NCI-H1048 (cell line): ENCODE measurements around the gene CHIC1.
"Not testable (repeated sequence)": the region's sequence is repeated elsewhere in the genome, so short reads cannot be mapped to it uniquely, and the experiment has no call there.

Experiments
- DNase-seq: peaks from one replicate; lab custom pipeline; 2025; lab: John Stamatoyannopoulos, UW

Gene CHIC1

DNA sequence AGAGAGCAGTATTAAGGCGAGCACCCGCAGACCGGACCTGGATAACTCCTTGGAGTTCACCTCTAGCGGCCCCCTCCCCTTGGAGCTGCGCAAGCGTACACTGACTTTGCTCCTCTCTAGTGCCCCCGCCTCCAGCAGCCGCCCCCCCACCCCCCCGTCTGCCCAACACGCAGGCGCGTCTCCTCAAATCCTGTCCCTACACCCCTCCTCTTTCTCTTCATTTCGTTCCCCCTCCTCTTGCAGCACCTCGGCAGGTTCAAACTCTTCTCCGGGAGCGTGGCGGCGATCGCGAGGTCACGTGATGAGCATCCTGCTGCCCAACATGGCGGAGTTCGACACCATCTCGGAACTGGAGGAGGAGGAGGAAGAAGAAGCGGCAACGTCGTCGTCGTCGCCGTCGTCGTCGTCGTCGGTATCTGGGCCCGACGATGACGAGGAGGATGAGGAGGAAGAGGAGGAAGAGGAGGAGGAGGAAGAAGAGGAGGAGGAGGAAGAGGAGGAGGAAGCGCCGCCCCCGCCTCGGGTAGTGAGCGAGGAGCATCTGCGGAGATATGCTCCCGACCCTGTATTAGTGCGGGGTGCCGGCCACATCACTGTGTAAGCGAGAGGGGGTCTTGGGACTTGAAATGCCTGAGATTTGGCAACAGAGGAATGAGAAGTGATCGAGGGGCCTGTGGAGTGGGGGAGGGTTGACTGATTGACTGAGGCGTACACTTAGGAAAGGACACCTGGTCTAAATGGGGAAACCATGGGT lies at the start of gene CHIC1:
CHIC1 (plus strand) TSS at position 214 of the 754 bp plus-strand sequence; CDS start at position 302, 88 bp downstream.
- no peak for DNase-seq

- DNase-seq = not testable (repeated sequence)
These were observed 40.2 kb upstream of the CHIC1 start for GRCh38 chrX:73522823-73523222.

GRCh38 chrX:73524906-73525305 lies 38.1 kb upstream of the CHIC1 start:
- DNase-seq = no peak

GRCh38 chrX:73525928-73526690 lies 36.9 kb upstream of the CHIC1 start:
- no peak for DNase-seq

GRCh38 chrX:73531655-73532054 lies 31.3 kb upstream of the CHIC1 start:
- not testable (repeated sequence) for DNase-seq

GRCh38 chrX:73556159-73556558 lies 6.8 kb upstream of the CHIC1 start:
- DNase-seq = no peak

- no peak for DNase-seq
These were observed 1.2 kb upstream of the CHIC1 start for GRCh38 chrX:73561801-73562200.

DNA sequence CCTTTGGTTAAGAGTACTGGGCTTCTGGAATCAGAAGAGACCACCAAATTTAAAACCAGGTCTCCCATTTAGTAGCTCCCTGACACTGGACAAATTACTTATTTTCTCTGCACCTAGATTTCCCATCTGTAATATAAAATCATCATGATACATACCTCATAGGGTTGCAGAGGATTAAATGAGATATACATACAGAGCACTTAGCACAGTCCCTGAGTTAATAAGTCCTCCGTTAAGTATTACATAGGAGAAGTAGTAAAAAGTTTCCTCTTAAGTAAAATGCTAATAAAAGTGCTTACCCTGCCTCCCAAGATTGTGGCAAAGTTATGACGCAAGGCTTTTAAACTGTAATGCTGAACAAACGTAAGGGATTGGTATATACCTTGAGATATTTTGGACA lies 539 bp upstream of the CHIC1 start:
- DNase-seq = no peak

DNA sequence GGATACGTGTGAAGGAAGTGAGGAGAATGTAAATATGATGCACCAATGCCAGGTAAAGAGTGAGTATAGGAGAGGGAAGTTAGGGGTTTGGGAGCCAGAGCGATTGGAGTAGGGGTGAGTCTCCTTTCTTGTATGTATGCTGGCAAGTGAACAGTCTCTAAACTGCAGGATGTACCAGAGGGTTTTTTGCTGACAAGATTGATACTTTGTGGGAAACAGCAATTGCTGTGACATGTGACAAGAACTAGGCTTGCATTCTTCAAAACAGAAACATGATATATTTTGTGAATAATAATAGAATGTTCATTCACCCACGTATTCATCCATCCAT lies 706 bp downstream of the CHIC1 start:
- no peak for DNase-seq

DNA sequence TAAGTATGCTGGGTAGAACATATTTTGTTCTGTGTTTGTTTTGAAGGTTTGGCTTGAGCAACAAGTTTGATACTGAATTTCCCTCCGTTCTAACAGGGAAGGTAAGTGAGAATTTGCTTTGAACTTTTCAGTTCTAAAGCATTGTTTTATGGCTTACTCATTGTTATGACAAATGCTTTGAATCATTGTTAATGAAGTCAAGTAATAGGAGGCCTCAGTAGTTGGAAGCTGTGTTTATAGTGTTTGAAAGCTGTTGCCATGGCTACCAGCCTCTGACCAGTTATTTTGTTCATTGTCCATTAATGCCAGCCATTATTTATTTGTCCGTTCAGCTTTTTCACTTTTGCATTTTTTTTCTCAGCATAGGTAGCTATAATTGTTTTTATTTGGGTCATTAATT lies 14.4 kb downstream of the CHIC1 start:
- no peak for DNase-seq

- no peak for DNase-seq
These were observed 18.1 kb downstream of the CHIC1 start for GRCh38 chrX:73581002-73581628.

GRCh38 chrX:73597758-73598157 lies 34.8 kb downstream of the CHIC1 start:
- not testable (repeated sequence) for DNase-seq

DNA sequence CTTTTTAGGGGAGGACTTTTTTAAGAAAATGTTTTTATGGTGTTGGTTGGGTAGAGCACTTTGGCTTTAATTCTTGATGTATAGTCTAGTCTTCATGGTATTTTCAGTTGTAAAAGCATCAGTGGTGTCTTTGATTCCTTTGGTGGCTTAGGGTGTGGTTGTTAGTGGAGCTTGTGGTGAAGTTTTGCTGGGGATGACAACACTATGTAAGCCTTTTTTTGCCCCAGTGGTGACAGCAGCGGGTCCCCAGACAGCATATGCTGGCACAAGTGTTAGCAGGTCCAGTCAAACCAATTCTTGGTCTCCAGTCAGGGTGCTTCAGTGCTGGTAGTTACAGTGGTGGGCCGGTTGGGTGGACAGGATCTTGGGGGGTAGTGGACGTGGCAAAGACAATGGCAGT lies 52.0 kb downstream of the CHIC1 start:
- no peak for DNase-seq

GRCh38 chrX:73641669-73642068 lies 78.7 kb downstream of the CHIC1 start:
- DNase-seq = not testable (repeated sequence)

DNA sequence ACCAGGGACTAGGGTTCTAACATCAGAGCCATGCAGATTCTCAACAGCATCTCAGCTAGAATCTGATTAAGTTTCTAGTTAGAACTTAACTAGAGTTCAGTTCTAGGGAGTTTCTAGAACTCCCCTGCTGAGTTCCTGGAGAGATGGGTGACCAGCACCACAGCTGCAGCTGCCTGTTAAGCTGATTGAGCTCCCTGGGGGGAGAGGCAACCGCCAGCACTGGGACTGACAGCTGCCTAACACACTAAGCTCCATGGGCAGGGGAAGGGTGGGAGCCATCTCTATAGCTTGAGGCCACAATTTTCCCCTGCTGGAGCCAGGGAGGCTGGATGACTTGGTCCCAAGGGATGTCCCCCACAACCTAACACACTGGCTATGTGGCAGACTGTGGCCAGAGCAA lies 84.2 kb downstream of the CHIC1 start:
- no peak for DNase-seq

GRCh38 chrX:73647632-73648322 lies 84.8 kb downstream of the CHIC1 start:
- DNase-seq = no peak

DNA sequence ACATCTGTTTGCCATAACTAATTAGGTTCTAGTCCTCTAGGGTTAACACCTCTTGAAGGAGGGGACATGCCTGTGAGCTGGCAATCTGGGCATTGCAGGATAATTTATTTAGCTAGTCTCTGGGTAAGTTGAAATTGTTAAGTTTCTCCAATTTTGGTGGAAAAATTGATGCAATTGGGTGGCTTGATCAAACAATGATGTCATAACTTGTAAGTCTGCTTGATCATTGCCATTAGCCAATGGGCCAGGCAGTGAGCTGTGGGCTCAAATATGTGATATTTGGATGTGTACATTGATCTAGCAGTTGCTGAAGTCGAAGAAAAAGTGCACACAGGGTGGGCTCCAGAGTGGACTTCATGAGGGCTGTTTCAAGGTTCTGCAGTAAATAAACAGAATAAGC lies 98.3 kb downstream of the CHIC1 start:
- DNase-seq = not testable (repeated sequence)

DNA sequence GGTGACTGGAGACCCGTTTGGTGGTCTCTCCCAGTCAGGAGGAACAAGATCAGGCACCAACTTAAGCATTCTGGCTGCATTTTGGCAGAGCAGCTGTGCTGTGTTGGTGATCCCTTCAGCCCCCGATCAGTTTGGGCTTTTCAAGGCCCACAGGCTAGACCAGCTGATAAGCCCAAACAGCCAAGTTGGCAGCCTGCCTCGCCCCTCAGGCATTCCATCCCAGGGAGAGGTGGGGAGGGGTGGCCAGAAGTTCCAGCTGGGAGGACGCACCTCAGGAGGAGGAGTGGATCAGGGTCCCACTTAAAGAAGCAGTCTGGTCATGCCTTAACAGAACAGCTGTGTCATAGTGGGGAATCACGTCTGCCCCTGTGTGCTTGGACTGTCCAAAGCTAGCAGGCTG lies 105.8 kb downstream of the CHIC1 start:
- DNase-seq = no peak

DNA sequence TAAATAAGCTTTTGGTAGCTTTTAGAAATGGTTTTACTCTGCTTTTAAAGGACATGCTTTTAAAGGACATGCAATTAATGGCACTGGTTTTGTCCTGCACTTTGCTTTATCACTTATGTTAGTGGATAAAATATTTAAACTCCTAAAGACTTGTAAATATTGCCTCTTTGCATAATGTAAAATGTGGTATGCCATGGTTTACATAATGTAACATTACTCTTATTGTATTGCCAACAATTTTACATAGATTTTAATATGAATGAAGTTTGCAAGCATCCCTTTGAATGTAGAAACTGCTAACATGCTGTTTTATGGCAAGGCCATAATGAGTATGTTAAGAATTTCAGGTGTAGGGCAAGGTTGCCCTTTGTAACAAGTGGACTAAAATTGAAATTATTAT lies 118.4 kb downstream of the CHIC1 start:
- no peak for DNase-seq

DNA sequence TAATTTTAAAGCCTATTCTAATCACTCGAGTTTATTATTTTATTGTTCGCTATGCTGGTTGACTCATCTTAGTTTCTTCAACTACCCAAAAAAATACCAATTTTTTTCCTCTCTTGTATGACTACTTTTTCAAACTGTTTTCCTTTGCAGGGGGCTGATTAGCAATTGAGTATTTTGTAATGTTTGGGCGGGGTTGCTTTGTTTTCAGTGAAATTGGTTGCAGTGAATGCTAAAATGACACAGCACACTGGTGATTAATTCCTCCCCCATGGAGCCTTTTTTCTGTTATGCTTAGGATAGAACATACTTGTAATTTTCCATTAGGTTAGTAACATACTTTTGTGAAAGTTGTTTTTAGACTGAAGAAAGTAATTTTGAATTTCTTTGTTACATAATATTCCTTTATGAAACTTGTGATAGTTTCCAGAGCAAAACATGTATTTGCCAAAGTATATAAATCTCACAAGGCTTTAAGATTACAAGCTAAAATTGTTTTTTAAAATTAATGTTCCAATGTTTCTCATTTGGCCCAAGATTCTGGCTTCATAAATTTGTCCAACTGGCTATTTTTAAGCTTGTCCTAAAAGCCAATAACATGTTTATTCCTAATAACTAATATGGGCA lies 120.4 kb downstream of the CHIC1 start:
- no peak for DNase-seq

DNA sequence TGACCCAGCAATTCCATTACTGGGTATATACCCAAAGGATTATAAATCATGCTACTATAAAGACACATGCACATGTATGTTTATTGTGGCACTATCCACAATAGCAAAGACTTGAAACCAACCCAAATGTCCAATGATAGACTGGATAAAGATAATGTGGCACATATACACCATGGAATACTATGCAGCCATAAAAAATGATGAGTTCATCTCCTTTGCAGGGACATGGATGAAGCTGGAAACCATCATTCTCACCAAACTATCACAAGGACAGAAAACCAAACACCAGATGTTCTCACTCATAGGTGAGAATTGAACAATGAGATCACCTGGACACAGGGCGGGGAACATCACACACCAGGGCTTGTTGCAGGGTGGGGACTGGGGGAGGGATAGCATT lies 144.0 kb downstream of the CHIC1 start:
- DNase-seq = not testable (repeated sequence)

DNA sequence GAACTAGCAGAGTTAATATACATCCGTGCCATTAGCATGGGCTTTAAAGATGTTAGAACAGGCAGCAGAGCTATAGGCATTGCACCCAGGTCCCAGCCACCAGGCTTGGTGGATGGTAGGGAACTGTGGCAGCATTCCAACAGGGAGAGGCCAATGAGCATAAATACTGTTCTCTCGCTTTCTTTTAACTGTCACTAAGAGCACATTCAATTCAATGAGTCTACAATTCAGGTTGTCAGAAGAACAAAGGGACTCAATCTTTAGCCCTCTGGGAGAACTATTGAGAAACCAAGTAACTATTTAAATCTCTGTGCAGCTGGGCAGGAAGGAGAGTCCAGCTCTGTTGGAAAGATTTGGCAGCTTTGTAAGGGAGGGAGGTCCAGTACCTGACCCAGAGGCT lies 165.6 kb downstream of the CHIC1 start:
- DNase-seq = no peak
